ENCODE results near the gene CHST1.

GRCh38 chr11:45635907-45636306 lies 29.5 kb downstream of the CHST1 start:
- no peak for TF ChIP-seq NFIC (IDR thresholded peaks at IDR 0.05)
- no peak for TF ChIP-seq REST (IDR thresholded peaks at IDR 0.05; ENCODE audit: low read depth)
- TF ChIP-seq EP300 (IDR thresholded peaks at IDR 0.05; ENCODE audit: borderline replicate concordance): no peak
- no peak for TF ChIP-seq FOXM1 (IDR thresholded peaks at IDR 0.05; ENCODE audit: borderline replicate concordance, low read depth)
- TF ChIP-seq TCF12 (IDR thresholded peaks at IDR 0.05; ENCODE audit: low read depth): no peak
- no peak for TF ChIP-seq MAX (IDR thresholded peaks at IDR 0.05)
- no peak for TF ChIP-seq YY1 (IDR thresholded peaks at IDR 0.05; ENCODE audit: low read depth)

All from Ishikawa (cell line).